Measurements from ENCODE around the gene OSBPL6. TPM values are rescaled to one million over a fixed set of nuclear protein-coding genes. Genes with fewer than 3 reads are reported as not detected.
A peak's percentile ranks its signal among the peaks of the same experiment; 100 is the strongest.

OSBPL6 gene
- total and polyA plus RNA-seq, 9 of the 15 experiments (the other 6 are each of a cell fraction or from before 2014, with no cell fraction given) = 3.4 to 12.7 (median 9.3) TPM

- no peak for TF ChIP-seq RUNX1 (IDR thresholded peaks at IDR 0.05; ENCODE audit: low read depth)
- no peak for TF ChIP-seq POLR3G (IDR thresholded peaks at IDR 0.05; ENCODE audit: extremely low read depth, insufficient read length, insufficient replicate concordance)
- TF ChIP-seq NFATC3 (IDR thresholded peaks at IDR 0.05) = peak; percentile 38; the same call in 1 of the 2 replicates
- no peak for TF ChIP-seq HOMEZ (CRISPR knock-in tag; IDR thresholded peaks at IDR 0.05)
- TF ChIP-seq FOXK1 (CRISPR knock-in tag; IDR thresholded peaks at IDR 0.05; ENCODE audit: borderline replicate concordance) = no peak
- TF ChIP-seq NBN (IDR thresholded peaks at IDR 0.05; ENCODE audit: low read depth) = peak; percentile 94
- peak; percentile 47 for TF ChIP-seq POLR2G (IDR thresholded peaks at IDR 0.05; ENCODE audit: low read depth, low read length)
- TF ChIP-seq TCF15 (CRISPR knock-in tag; IDR thresholded peaks at IDR 0.05) = no peak
- TF ChIP-seq ZBTB8A (IDR thresholded peaks at IDR 0.05; ENCODE audit: partially characterized antibody) = no peak
- peak; percentile 54; the same call in 1 of the 2 replicates for TF ChIP-seq BCOR (IDR thresholded peaks at IDR 0.05)
- no peak; the same call in 1 of the 2 replicates for TF ChIP-seq SMARCA4 (IDR thresholded peaks at IDR 0.05)
- 0 out of 4 replicates have a peak, but pooled peaks have one; percentile 46 to 48 for TF ChIP-seq UBTF (IDR thresholded peaks at IDR 0.05; ENCODE audit: borderline replicate concordance in 1 of 2, low read depth in 2 of 2, low read length in 2 of 2)
- no peak for TF ChIP-seq ZNF146 (CRISPR knock-in tag; IDR thresholded peaks at IDR 0.05; ENCODE audit: unreplicated experiment)
- no peak; the same call in 1 of the 2 replicates for TF ChIP-seq MEF2D (tag; conservative IDR thresholded peaks at IDR 0.05; ENCODE audit: low read depth)
- TF ChIP-seq RBM34 (IDR thresholded peaks at IDR 0.05; ENCODE audit: borderline replicate concordance, insufficient read depth, low read length) = no peak
- no peak for TF ChIP-seq CEBPZ (IDR thresholded peaks at IDR 0.05; ENCODE audit: borderline replicate concordance, low read depth, low read length)
- TF ChIP-seq ZNF121 (CRISPR knock-in tag; conservative IDR thresholded peaks at IDR 0.05) = no peak
Measured at GRCh38 chr2:178414266-178415247, 220.2 kb downstream of the OSBPL6 start (continued).
